H9 (cell line): ENCODE results near the gene ANKRD11. TPM values are rescaled to one million over a fixed set of nuclear protein-coding genes. Genes with fewer than 3 reads are reported as not detected.
"Not testable (repeated sequence)": the region's sequence is repeated elsewhere in the genome, so short reads cannot be mapped to it uniquely, and the experiment has no call there.

Experiments
- DNase-seq: peaks from one replicate; pipeline ENCODE4 v3.0.0-alpha.2; 2017
- H2AFZ ChIP-seq: one replicate; pipeline ENCODE4 v1.6.1; 2013; ENCODE audit warnings: mild to moderate bottlenecking, low read length, control low read depth, moderate library complexity
- H2AK5ac ChIP-seq: 2 replicates; pipeline ENCODE4 v1.6.1; 2013; ENCODE audit warnings: low read length, control low read depth, mixed read lengths; ENCODE audit not compliant: insufficient read length
- H2BK120ac ChIP-seq: one replicate; pipeline ENCODE4 v1.6.1; 2013; ENCODE audit warnings: low read depth, mild to moderate bottlenecking, low read length, control low read depth, inconsistent platforms; ENCODE audit not compliant: poor library complexity, severe bottlenecking
- H2BK12ac ChIP-seq: 2 replicates; pipeline ENCODE4 v1.6.1; 2013; ENCODE audit warnings: low read length, control low read depth, mixed read lengths, low read depth; ENCODE audit not compliant: insufficient read length
- H2BK15ac ChIP-seq: 2 replicates; pipeline ENCODE4 v1.6.1; 2013; ENCODE audit warnings: low read depth, low read length, control low read depth
- H2BK20ac ChIP-seq: one replicate; pipeline ENCODE4 v1.6.1; 2013; ENCODE audit warnings: low read depth, mild to moderate bottlenecking, low read length, control low read depth, inconsistent platforms; ENCODE audit not compliant: poor library complexity, severe bottlenecking
- H2BK5ac ChIP-seq: 2 replicates; pipeline ENCODE4 v1.6.1; 2013; ENCODE audit warnings: low read length, control low read depth, mixed read lengths; ENCODE audit not compliant: insufficient read length
- H3K14ac ChIP-seq: 2 replicates; pipeline ENCODE4 v1.6.1; 2013; ENCODE audit warnings: low read length, control low read depth; ENCODE audit not compliant: insufficient read depth
- H3K18ac ChIP-seq: 2 replicates; pipeline ENCODE4 v1.6.1; 2013; ENCODE audit warnings: low read depth, mild to moderate bottlenecking, mixed read lengths, low read length, control low read depth; ENCODE audit not compliant: insufficient read length
- H3K23ac ChIP-seq: 2 replicates; pipeline ENCODE4 v1.6.1; 2013; ENCODE audit warnings: low read length, control low read depth, mixed read lengths, low read depth; ENCODE audit not compliant: insufficient read length
- H3K23me2 ChIP-seq: 2 replicates; pipeline ENCODE4 v1.6.1; 2013; ENCODE audit warnings: low read depth, mild to moderate bottlenecking, mixed read lengths, low read length, control low read depth; ENCODE audit not compliant: insufficient read length, poor library complexity, severe bottlenecking
- H3K27ac ChIP-seq: 2 replicates; pipeline ENCODE4 v1.5.1; 2013; ENCODE audit warnings: low read length, control low read depth, mixed read lengths, low read depth; ENCODE audit not compliant: insufficient read length
- H3K27me3 ChIP-seq: 2 replicates; pipeline ENCODE4 v1.6.1; 2013; ENCODE audit warnings: low read length, control low read depth, inconsistent platforms; ENCODE audit not compliant: insufficient read depth
- H3K4ac ChIP-seq: 2 replicates; pipeline ENCODE4 v1.6.1; 2013; ENCODE audit warnings: low read depth, mild to moderate bottlenecking, control low read depth, inconsistent platforms, low read length, moderate library complexity
- H3K4me1 ChIP-seq: 2 replicates; pipeline ENCODE4 v1.6.1; 2013; ENCODE audit warnings: low read length, control low read depth, inconsistent platforms; ENCODE audit not compliant: insufficient read depth
- H3K4me2 ChIP-seq: 2 replicates; pipeline ENCODE4 v1.6.1; 2013; ENCODE audit warnings: low read length, control low read depth, mixed read lengths; ENCODE audit not compliant: insufficient read length, insufficient read depth
- H3K56ac ChIP-seq: 2 replicates; pipeline ENCODE4 v1.6.1; 2013; ENCODE audit warnings: low read depth, mild to moderate bottlenecking, mixed read lengths, low read length, control low read depth; ENCODE audit not compliant: insufficient read length
- H3K79me1 ChIP-seq: 2 replicates; pipeline ENCODE4 v1.6.1; 2013; ENCODE audit warnings: low read depth, mild to moderate bottlenecking, moderate library complexity, low read length, control low read depth, inconsistent platforms; ENCODE audit not compliant: insufficient read depth, poor library complexity, severe bottlenecking
- H3K79me2 ChIP-seq: 2 replicates; pipeline ENCODE4 v1.6.1; 2013; ENCODE audit warnings: low read length, control low read depth, inconsistent platforms; ENCODE audit not compliant: insufficient read depth
- H3K9ac ChIP-seq: 2 replicates; pipeline ENCODE4 v1.6.1; 2013; ENCODE audit warnings: low read length, control low read depth, mixed read lengths; ENCODE audit not compliant: insufficient read length; ENCODE audit errors: extremely low read depth
- H3K9me3 ChIP-seq: one replicate; pipeline ENCODE4 v1.6.1; 2013; ENCODE audit warnings: low read depth, low read length, inconsistent platforms; ENCODE audit not compliant: control insufficient read depth
- H3T11ph ChIP-seq: one replicate; pipeline ENCODE4 v1.6.1; 2013; ENCODE audit warnings: mild to moderate bottlenecking, low read length, control low read depth, inconsistent platforms
- H4K20me1 ChIP-seq: one replicate; pipeline ENCODE4 v1.6.1; 2013; ENCODE audit not compliant: control insufficient read depth, insufficient read length, insufficient read depth
- H4K5ac ChIP-seq: 2 replicates; pipeline ENCODE4 v1.6.1; 2013; ENCODE audit warnings: low read depth, mild to moderate bottlenecking, mixed read lengths, low read length, control low read depth; ENCODE audit not compliant: insufficient read length
- H4K8ac ChIP-seq: replicated peaks from 2 replicates; pipeline ENCODE4 v1.6.1; 2013; ENCODE audit warnings: low read length, control low read depth, mixed read lengths, low read depth; ENCODE audit not compliant: insufficient read length
- H4K91ac ChIP-seq: 2 replicates; pipeline ENCODE4 v1.6.1; 2013; ENCODE audit warnings: low read depth, mild to moderate bottlenecking, moderate library complexity, mixed read lengths, low read length, control low read depth; ENCODE audit not compliant: insufficient read length
- H3K27ac Mint-ChIP-seq, 3 experiments: 2 replicates in 2 of 3; 3 replicates in 1 of 3; pipeline ENCODE4 v1.8.0; 2020 to 2021; ENCODE audit warnings: mixed read lengths in 3 of 3, mild to moderate bottlenecking in 1 of 3, moderate library complexity in 1 of 3
- H3K27me3 Mint-ChIP-seq: 2 replicates; pipeline ENCODE4 v1.8.0; 2021; ENCODE audit warnings: low read depth, mild to moderate bottlenecking, moderate library complexity, mixed read lengths
- H3K36me3 Mint-ChIP-seq, 3 experiments: 2 replicates in 2 of 3; 3 replicates in 1 of 3; pipeline ENCODE4 v1.8.0; 2020 to 2021; ENCODE audit warnings: low read depth in 3 of 3, mixed read lengths in 3 of 3; ENCODE audit not compliant: insufficient read depth in 1 of 3
- H3K4me1 Mint-ChIP-seq, 2 experiments: 2 replicates each; pipeline ENCODE4 v1.8.0; 2020; ENCODE audit warnings: mixed read lengths in 2 of 2
- H3K4me3 Mint-ChIP-seq, 2 experiments: 2 replicates in 1 of 2; 3 replicates in 1 of 2; pipeline ENCODE4 v1.8.0; 2020 to 2021; ENCODE audit warnings: mild to moderate bottlenecking in 2 of 2, mixed read lengths in 2 of 2, moderate library complexity in 1 of 2
- H3K9me3 Mint-ChIP-seq, 2 experiments: 2 replicates in 1 of 2; 3 replicates in 1 of 2; pipeline ENCODE4 v1.8.0; 2020; ENCODE audit warnings: mild to moderate bottlenecking in 2 of 2, mixed read lengths in 2 of 2, moderate library complexity in 1 of 2
- CTCF ChIP-seq: fragments of 200-600 bp; sonication (generic); conservative IDR thresholded peaks from 3 replicates; pipeline ENCODE4 v1.8.0; 2021; ENCODE audit warnings: antibody characterized with exemption, mild to moderate bottlenecking
- WGBS: extraction: QIAGEN DNeasy Blood & Tissue Kit; methylation state at CpG from one replicate; pipeline ENCODE4 v1.1.7; 2013; ENCODE audit warnings: missing lambda C conversion rate, low lambda C conversion rate, mixed read lengths; ENCODE audit not compliant: insufficient read length; ENCODE audit errors: extremely low coverage; 5-methylcytosine and 5-hydroxymethylcytosine counted together
- total RNA-seq: library from RNA; stranded (reverse); gene quantifications from 2 replicates; pipeline ENCODE4 v1.2.1, GENCODE V29; 2021

Gene ANKRD11
- total RNA-seq, 1 experiment from 2014 or later, result 181 TPM

- H3K4ac ChIP-seq, result no peak overlapping the region
- peaks cover 0 to 4% (median 3%) of the 10 kb centered on the region in 3 experiments; a peak in 5 of 7 replicates for H3K36me3 Mint-ChIP-seq
- peaks cover 59% of the 10 kb centered on the region for H3K79me2 ChIP-seq
- H3K27ac ChIP-seq, result no peak overlapping the region
- no peak overlapping the region for H3T11ph ChIP-seq
- H4K8ac ChIP-seq, result no peak overlapping the region
- H3K9me3 ChIP-seq, result no peaks in the 10 kb centered on the region
- peaks cover 4% of the 10 kb centered on the region; the same call in 1 of the 2 replicates for H3K4me1 ChIP-seq
- peak overlapping the region in 1 of 3 experiments; percentile 70; a peak in 1 of 7 replicates for H3K27ac Mint-ChIP-seq
- H3K23ac ChIP-seq, result no peak overlapping the region
- peaks cover 9% of the 10 kb centered on the region for H3K79me1 ChIP-seq
- no peak overlapping the region for H2BK5ac ChIP-seq
- no peaks in the 10 kb centered on the region for H3K9me3 Mint-ChIP-seq
- H3K27me3 ChIP-seq, result no peaks in the 10 kb centered on the region
- no peak overlapping the region for H2AK5ac ChIP-seq
- no peak overlapping the region for H2BK12ac ChIP-seq
- no peak overlapping the region for H3K4me2 ChIP-seq
- no peak overlapping the region for H3K9ac ChIP-seq
- H4K5ac ChIP-seq, result no peak overlapping the region
- peak; percentile 67 for DNase-seq
- peaks cover 63 to 68% of the 10 kb centered on the region in 2 experiments for H3K4me1 Mint-ChIP-seq
- H2AFZ ChIP-seq, result no peak overlapping the region
- no CpG with 5 or more reads among the region's 25 CpGs for WGBS
- peaks cover 2% of the 10 kb centered on the region; the same call in 1 of the 2 replicates for H3K27me3 Mint-ChIP-seq
- no peaks in the 10 kb centered on the region for H3K23me2 ChIP-seq
- H3K18ac ChIP-seq, result no peak overlapping the region
- no peak overlapping the region for H2BK20ac ChIP-seq
- no peak overlapping the region for H3K4me3 Mint-ChIP-seq
- peaks cover 3% of the 10 kb centered on the region for H4K20me1 ChIP-seq
- no peak overlapping the region for H2BK15ac ChIP-seq
- no peak overlapping the region for H2BK120ac ChIP-seq
- TF ChIP-seq CTCF, result no peak
- no peak overlapping the region for H4K91ac ChIP-seq
- H3K14ac ChIP-seq, result no peak overlapping the region; the same call in 1 of the 2 replicates
- H3K56ac ChIP-seq, result no peak overlapping the region
Measured at GRCh38 chr16:89330177-89330856, 160.0 kb downstream of the ANKRD11 start.

- not testable (repeated sequence) for H3K23ac ChIP-seq, H3K9ac ChIP-seq, H3K4me2 ChIP-seq, H4K91ac ChIP-seq, H3K27me3 Mint-ChIP-seq, H4K20me1 ChIP-seq, H2BK20ac ChIP-seq, H3K4me3 Mint-ChIP-seq, H2BK5ac ChIP-seq, DNase-seq, H3K27ac ChIP-seq, H2BK15ac ChIP-seq, H3K27me3 ChIP-seq, H3K18ac ChIP-seq, H2AFZ ChIP-seq, H3K27ac Mint-ChIP-seq, H3K4me1 ChIP-seq, H4K5ac ChIP-seq, H2AK5ac ChIP-seq, H3K9me3 Mint-ChIP-seq, H3T11ph ChIP-seq, H3K79me1 ChIP-seq, H3K9me3 ChIP-seq, H3K36me3 Mint-ChIP-seq, H3K56ac ChIP-seq, H3K4ac ChIP-seq, H4K8ac ChIP-seq, H3K23me2 ChIP-seq, H2BK120ac ChIP-seq, H3K14ac ChIP-seq, H2BK12ac ChIP-seq
- H3K79me2 ChIP-seq, result peaks cover 60% of the 10 kb centered on the region
- H3K4me1 Mint-ChIP-seq, result peaks cover 63 to 67% of the 10 kb centered on the region in 2 experiments
- WGBS, result no CpG with 5 or more reads among the region's 4 CpGs
Measured at GRCh38 chr16:89329830-89330176, 160.6 kb downstream of the ANKRD11 start.
